Uterus (tissue), 2 donors: Measurements from ENCODE around the gene ZNF784.

ENCODE experiments used
- CTCF ChIP-seq, 4 experiments: fragments of 200-600 bp in 2 of 4; fragments of 450-650 bp in 2 of 4; sonication (generic) in 2 of 4; IDR thresholded peaks; one replicate each; pipeline ENCODE4 v1.5.1; 2016 to 2019; ENCODE audit warnings: antibody characterized with exemption in 4 of 4, mild to moderate bottlenecking in 2 of 4, moderate library complexity in 1 of 4
- POLR2A ChIP-seq, 2 donors: fragments of 450-650 bp; IDR thresholded peaks; one replicate each; pipeline ENCODE4 v1.6.1; 2016; ENCODE audit warnings: antibody characterized with exemption in 2 of 2, mild to moderate bottlenecking in 1 of 2, moderate library complexity in 1 of 2

DNA sequence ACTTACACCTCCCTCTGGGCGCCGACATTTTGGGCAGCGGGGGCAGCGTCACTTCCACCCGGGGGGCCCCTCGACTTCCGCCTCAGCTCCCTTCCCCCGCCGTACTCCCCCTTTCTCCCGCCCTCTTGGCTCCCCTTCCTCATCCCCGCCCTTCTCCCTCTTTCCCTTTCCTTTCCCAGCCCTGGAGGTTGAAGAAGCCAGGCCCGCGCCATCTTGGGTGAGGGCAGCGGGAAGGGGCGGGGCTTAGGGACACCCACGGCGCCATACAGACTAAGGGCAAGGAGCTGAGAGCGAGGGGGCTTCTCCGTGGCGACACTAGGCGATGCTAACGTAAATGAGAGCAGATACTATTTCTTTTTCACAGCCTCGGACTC, 24.9 kb downstream of the ZNF784 start, which contains the start of gene FIZ1:
- TF ChIP-seq POLR2A (IDR thresholded peaks at IDR 0.05) (no peak), CTCF (IDR thresholded peaks at IDR 0.05) (no peak)
